Endothelial cell of umbilical vein (primary cell): ENCODE data around the gene IRF2BP2. TPM values are rescaled to one million over a fixed set of nuclear protein-coding genes. Genes with fewer than 3 reads are reported as not detected.

Experiments used
- BruUV-seq: library from RNA; stranded (reverse); fragments of 400-500 nt; replicated peaks from 2 replicates; lab custom pipeline; 2021; lab: Mats Ljungman, UMichigan
- CTCF ChIA-PET: fragments of 300-600, 350-600 bp; sonication (Branson Sonifier 250); formaldehyde crosslinking; loops from one replicate; lab custom pipeline; 2021; ENCODE audit warnings: antibody characterized with exemption, inconsistent platforms; lab: Charles Lee
- POLR2A ChIA-PET: fragments of 300-600, 350-600 bp; sonication (Branson Sonifier 250); formaldehyde crosslinking; loops from one replicate; lab custom pipeline; 2021; ENCODE audit warnings: antibody characterized with exemption, inconsistent platforms; lab: Charles Lee
- DNase-seq: peaks from one replicate; pipeline ENCODE4 v3.0.0-alpha.2; 2011; ENCODE audit warnings: low read depth, low spot score
- FAIRE-seq: peaks from 2 replicates; lab custom pipeline; 2011; peaks lifted over from hg19 to GRCh38; lab: Jason Lieb, UNC
- H2AFZ ChIP-seq: 2 replicates; pipeline ENCODE4 v1.6.0; 2012; ENCODE audit warnings: low read depth, low read length, control low read depth, inconsistent platforms
- H3K27ac ChIP-seq: 2 replicates; pipeline ENCODE4 v1.5.1; 2011; ENCODE audit warnings: low read depth, mild to moderate bottlenecking, control low read depth, low read length, moderate library complexity; ENCODE audit not compliant: insufficient read depth
- H3K27me3 ChIP-seq, 2 experiments: 2 replicates each; pipeline versions ENCODE4 v1.6.0 to v1.6.1; 2011; ENCODE audit warnings: low read length in 2 of 2, mixed read lengths in 1 of 2; ENCODE audit not compliant: control insufficient read depth in 2 of 2, insufficient read depth in 2 of 2
- H3K36me3 ChIP-seq, 2 experiments: 2 replicates in 1 of 2; 3 replicates in 1 of 2; pipeline ENCODE4 v1.5.1; 2011; ENCODE audit warnings: low read length in 2 of 2, mild to moderate bottlenecking in 1 of 2, moderate library complexity in 1 of 2; ENCODE audit not compliant: control insufficient read depth in 2 of 2, insufficient read depth in 2 of 2; ENCODE audit errors: extremely low read depth in 1 of 2
- H3K4me1 ChIP-seq: 3 replicates; pipeline ENCODE4 v1.5.1; 2011; ENCODE audit warnings: mild to moderate bottlenecking, low read length; ENCODE audit not compliant: control insufficient read depth, insufficient read depth; ENCODE audit errors: extremely low read depth
- H3K4me2 ChIP-seq: 2 replicates; pipeline ENCODE4 v1.6.1; 2011; ENCODE audit warnings: low read length, control low read depth, mixed read lengths; ENCODE audit not compliant: insufficient read depth
- H3K4me3 ChIP-seq, 3 experiments: fragments of 200-600 bp in 1 of 3; sonication (generic), shearing (Covaris generic) in 1 of 3; replicated peaks in 1 of 3; 2 replicates each; pipeline ENCODE4 v1.5.1; 2011 to 2016; ENCODE audit warnings: control low read depth in 3 of 3, low read length in 3 of 3, mild to moderate bottlenecking in 2 of 3, inconsistent platforms in 1 of 3, low read depth in 1 of 3, moderate library complexity in 1 of 3; ENCODE audit not compliant: insufficient read depth in 1 of 3
- H3K79me2 ChIP-seq: 2 replicates; pipeline ENCODE4 v1.6.0; 2012; ENCODE audit warnings: low read length, inconsistent platforms; ENCODE audit not compliant: control insufficient read depth, insufficient read depth
- H3K9ac ChIP-seq: replicated peaks from 2 replicates; pipeline ENCODE3; 2011; ENCODE audit warnings: low read length, control low read depth; ENCODE audit not compliant: insufficient read depth; ENCODE audit errors: extremely low read depth
- H3K9me1 ChIP-seq: replicated peaks from 3 replicates; pipeline ENCODE4 v1.6.0; 2011; ENCODE audit warnings: mild to moderate bottlenecking, low read length; ENCODE audit not compliant: control insufficient read depth, insufficient read depth; ENCODE audit errors: extremely low read depth
- H3K9me3 ChIP-seq: replicated peaks from 2 replicates; pipeline ENCODE4 v1.5.1; 2012; ENCODE audit warnings: low read length, inconsistent platforms; ENCODE audit not compliant: control insufficient read depth, insufficient read depth
- H4K20me1 ChIP-seq: replicated peaks from 2 replicates; pipeline ENCODE3; 2011; ENCODE audit warnings: mild to moderate bottlenecking, low read length; ENCODE audit not compliant: control insufficient read depth, insufficient read depth; ENCODE audit errors: extremely low read depth
- CTCF ChIP-seq, 2 donors: IDR thresholded peaks; 1 replicate in 1 of 2; 2 replicates in 1 of 2; pipeline ENCODE4 v1.5.1; 2011; ENCODE audit warnings: low read length in 2 of 2, mild to moderate bottlenecking in 2 of 2, moderate library complexity in 2 of 2, control low read depth in 1 of 2, inconsistent platforms in 1 of 2, low read depth in 1 of 2; ENCODE audit not compliant: insufficient read depth in 1 of 2; ENCODE audit errors: extremely low read depth in 1 of 2
- EZH2 ChIP-seq: IDR thresholded peaks from 2 replicates; pipeline ENCODE4 v1.6.1; 2012; ENCODE audit warnings: borderline replicate concordance, low read depth, mild to moderate bottlenecking, moderate library complexity, low read length, inconsistent platforms; ENCODE audit not compliant: severe bottlenecking
- FOS ChIP-seq: IDR thresholded peaks from 2 replicates; pipeline ENCODE4 v1.6.1; 2011; ENCODE audit warnings: mild to moderate bottlenecking, low read length, moderate library complexity, borderline replicate concordance; ENCODE audit not compliant: insufficient read depth
- GATA2 ChIP-seq: IDR thresholded peaks from 2 replicates; pipeline ENCODE4 v1.7.0; 2011; ENCODE audit warnings: low read depth, mild to moderate bottlenecking, moderate library complexity, mixed read lengths, low read length; ENCODE audit not compliant: insufficient read length, insufficient read depth
- JUN ChIP-seq: IDR thresholded peaks from 2 replicates; pipeline ENCODE4 v1.6.1; 2011; ENCODE audit warnings: borderline replicate concordance, low read depth; ENCODE audit not compliant: insufficient read length, insufficient read depth
- MAX ChIP-seq: IDR thresholded peaks from 2 replicates; pipeline ENCODE4 v1.6.1; 2011; ENCODE audit not compliant: insufficient read depth, insufficient read length
- MYC ChIP-seq: IDR thresholded peaks from one replicate; pipeline ENCODE4 v1.6.1; 2011; ENCODE audit warnings: mild to moderate bottlenecking, low read depth, low read length
- POLR2A ChIP-seq: IDR thresholded peaks from 2 replicates; pipeline ENCODE4 v1.6.1; 2012; ENCODE audit warnings: low read depth, mild to moderate bottlenecking, control low read depth, low read length
- POLR2AphosphoS5 ChIP-seq: IDR thresholded peaks from 2 replicates; pipeline ENCODE4 v1.6.1; 2012; ENCODE audit warnings: low read depth, mild to moderate bottlenecking, control low read depth, low read length, moderate library complexity; ENCODE audit not compliant: insufficient read depth
- dilution Hi-C: fragments of 300-500 bp; cut with MboI; formaldehyde crosslinking; loops from one replicate; pipeline ENCODE4 v1.15.0; 2019; ENCODE audit warnings: low sequenced_read_pairs; ENCODE audit not compliant: extremely low pct_ligation_motif_present
- intact Hi-C: fragments of 100-400 bp; cut with micrococcal nuclease; formaldehyde crosslinking; loops from one replicate; pipeline ENCODE4 v1.10.0; 2022
- polyA plus RNA-seq, 4 experiments: library from polyadenylated mRNA; depleted of rRNA in 3 of 4; stranded (reverse) in 3 of 4; unstranded in 1 of 4; fragments of >200 nt; gene quantifications; 2 replicates each; pipeline versions ENCODE4 v1.2.1 to v1.2.3, GENCODE V29; 2011 to 2012; ENCODE audit warnings: missing spikeins in 1 of 4
- total RNA-seq: library from RNA; stranded (reverse); gene quantifications from 2 replicates; pipeline ENCODE4 v1.2.3, GENCODE V29; 2021

The IRF2BP2 gene
- total and polyA plus RNA-seq, 2 donors (not counting 3 experiments of a cell fraction or from before 2014, with no cell fraction given) = 66.6 to 109 TPM

DNA sequence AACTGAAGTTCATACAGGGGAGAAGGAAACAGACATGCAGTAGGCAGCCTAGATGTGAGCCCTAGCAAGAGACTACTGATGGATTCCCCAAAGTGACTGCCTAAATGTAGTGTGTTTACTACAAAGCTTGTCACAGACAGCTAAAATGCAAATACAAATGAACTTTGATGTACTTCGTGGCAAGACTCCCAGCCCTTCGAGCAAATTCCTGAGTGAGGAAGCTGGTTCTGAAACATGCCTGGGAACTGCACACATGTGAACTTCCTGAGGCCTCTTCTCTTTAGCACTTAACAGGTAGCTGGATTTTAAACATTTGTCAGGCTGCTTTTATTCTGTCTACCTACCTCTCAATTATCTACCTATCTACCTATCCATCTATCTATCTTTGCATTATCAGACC, 6.7 kb upstream of the IRF2BP2 start:
- CTCF ChIA-PET = interaction anchor here (0.8 kb wide), 1 partner anchor 15 kb away, joined by 3 read pairs; no protein-coding TSS in a partner anchor
- Histone ChIP-seq H3K9me1 (no peaks in the 10 kb centered on the region), H3K9ac (no peak overlapping the region), H3K79me2 (no peaks in the 10 kb centered on the region), H2AFZ (peak overlapping the region; percentile 23), H3K27ac (no peak overlapping the region), H3K9me3 (no peaks in the 10 kb centered on the region), H3K27me3 (no peaks in the 10 kb centered on the region), H3K4me2 (no peak overlapping the region), H3K4me1 (peaks cover 35% of the 10 kb centered on the region), H3K36me3 (no peaks in the 10 kb centered on the region), H3K4me3 (no peak overlapping the region), H4K20me1 (no peaks in the 10 kb centered on the region)
- no TSS peak for BruUV-seq
- DNase-seq = no peak
- FAIRE-seq = no peak
- no peak for TF ChIP-seq EZH2
- no peak for TF ChIP-seq FOS
- no peak for TF ChIP-seq CTCF (IDR thresholded peaks at IDR 0.05; ENCODE audit: extremely low read depth in 1 of 2, insufficient read depth in 1 of 2, low read depth in 1 of 2, low read length in 2 of 2)
- no peak for TF ChIP-seq POLR2A
- TF ChIP-seq POLR2AphosphoS5 = no peak
- TF ChIP-seq MYC = no peak
- no peak for TF ChIP-seq GATA2
- no peak for TF ChIP-seq MAX
- no peak for TF ChIP-seq JUN
- POLR2A ChIA-PET = no interaction called here
- intact Hi-C loops = no loop called here
- dilution Hi-C loops = loop anchor here (25.0 kb wide), 1 partner anchor 371 kb away; no protein-coding TSS in a partner anchor
